Fibroblast of skin of left quadriceps (primary cell): ENCODE results near the gene CAD.

Experiments used
- DNase-seq, 2 experiments: peaks; one replicate each; pipeline ENCODE4 v3.0.0-alpha.2; 2013; ENCODE audit warnings: low read depth in 2 of 2

Gene CAD

DNA sequence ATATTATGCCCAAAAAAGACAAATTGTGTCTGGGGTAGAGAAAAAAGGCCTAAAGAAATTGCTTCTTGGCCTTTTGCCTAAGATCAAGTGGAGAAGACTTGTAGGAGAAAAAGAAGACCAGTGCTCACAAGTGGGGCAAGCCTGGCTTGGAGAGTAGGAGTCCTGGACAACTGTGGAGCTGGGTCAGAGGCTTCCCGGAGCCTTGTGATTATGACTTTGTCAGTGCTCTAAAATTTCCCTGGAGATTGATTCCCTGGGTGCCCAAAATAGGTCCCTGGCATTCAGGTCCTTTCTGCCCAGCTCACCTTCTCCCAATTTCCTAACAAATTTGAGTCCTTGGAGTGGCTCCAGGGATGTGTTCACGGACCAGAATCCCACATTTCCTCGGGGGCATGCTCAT lies 64.3 kb downstream of the CAD start:
- DNase-seq: no peak

DNA sequence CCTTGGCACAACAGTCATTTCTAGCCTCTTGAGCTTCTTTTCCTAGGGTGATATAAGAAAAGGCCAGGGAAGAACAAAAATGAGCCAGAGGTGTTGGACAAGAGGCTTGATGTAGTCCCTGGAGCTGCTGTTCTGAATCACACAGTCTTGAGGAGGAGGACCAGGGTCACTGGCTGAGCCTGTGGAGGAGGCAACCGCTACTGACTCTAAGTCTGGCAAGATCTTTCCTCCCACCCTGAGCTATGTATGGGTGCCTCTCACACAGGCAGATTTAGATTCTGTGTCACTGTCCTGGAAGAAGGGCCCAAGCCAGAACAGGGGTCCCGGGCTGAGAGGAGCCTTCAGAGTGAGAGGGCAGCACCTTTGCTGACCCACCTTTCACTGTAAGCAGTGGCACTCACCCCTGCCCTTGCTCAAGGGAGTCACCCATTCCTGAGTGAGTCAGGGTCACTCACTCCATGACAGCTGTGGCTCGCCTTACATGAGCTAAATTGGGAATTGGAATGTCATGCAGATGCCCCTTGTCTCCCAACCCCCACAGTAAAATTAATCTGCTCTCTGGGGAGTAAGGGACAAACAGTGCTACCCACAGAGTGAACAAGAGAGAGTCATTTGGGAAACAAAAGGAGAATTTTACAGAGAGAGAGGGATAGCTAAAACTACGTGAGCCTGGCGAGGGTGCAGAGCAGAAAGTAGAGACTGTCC lies 64.8 kb downstream of the CAD start, which contains the start of gene TRIM54:
TSS of gene TRIM54 (plus strand) at position 575 of the 705 bp plus-strand sequence. CDS start 303 bp downstream, outside the sequence.
- DNase-seq: no peak

GRCh38 chr2:27282892-27283291 lies 65.7 kb downstream of the CAD start:
- DNase-seq: no peak

DNA sequence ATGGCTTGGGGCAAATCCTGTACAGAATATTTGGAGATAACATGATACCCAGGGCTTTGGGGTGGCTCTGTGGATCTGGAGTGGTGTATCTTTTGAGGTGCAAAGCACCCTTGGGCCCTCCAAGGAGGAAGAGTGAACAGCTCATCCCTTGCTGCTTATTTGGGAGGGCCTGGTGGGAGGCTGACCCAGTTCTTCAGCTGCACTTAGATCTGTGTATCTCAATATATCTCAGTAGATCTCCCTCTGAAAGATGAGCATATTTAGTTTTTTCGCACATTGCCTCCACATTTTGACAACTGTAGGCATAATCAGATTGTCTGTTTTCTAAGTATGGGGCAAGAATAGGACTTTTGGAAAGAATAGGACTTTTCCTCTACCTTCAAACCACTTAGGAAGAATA lies 67.8 kb downstream of the CAD start:
- DNase-seq: no peak

DNA sequence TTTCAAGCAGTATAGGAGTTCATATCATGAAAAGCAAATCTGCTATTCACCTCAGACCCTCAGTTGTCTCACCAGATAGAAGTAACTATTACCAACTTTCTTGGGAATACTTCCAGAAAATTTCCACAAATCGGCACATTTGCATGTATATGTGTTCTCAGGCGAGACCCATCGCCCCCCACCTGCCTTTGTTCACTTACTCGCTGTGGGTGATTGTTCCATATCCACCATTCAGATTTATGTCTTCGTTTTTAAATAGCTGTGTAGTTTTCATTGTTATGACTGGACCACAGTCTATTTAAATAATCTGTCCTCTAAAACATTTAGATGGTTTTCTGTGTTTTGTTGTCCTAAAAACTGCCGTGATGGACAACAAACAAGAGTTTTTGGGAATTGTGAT lies 68.3 kb downstream of the CAD start:
- no peak for DNase-seq

DNA sequence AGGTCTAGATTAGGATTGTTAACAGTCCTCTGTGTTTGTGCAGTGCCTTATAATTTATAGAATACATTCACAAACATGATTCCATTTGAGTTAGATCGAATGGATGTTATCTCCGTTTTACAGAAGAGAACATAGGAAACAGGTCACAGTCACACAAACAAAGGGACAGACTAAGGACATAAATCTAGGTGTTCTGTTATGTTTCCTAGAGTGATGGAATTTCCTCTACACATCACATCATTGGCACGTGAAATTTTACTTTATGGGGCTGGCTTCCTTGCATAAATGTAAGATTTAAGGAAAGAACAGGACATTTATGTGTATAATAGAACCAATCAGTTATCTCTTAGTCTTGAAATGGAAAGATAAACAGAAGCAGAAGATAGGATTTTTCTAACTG lies 71.4 kb downstream of the CAD start:
- DNase-seq: no peak

DNA sequence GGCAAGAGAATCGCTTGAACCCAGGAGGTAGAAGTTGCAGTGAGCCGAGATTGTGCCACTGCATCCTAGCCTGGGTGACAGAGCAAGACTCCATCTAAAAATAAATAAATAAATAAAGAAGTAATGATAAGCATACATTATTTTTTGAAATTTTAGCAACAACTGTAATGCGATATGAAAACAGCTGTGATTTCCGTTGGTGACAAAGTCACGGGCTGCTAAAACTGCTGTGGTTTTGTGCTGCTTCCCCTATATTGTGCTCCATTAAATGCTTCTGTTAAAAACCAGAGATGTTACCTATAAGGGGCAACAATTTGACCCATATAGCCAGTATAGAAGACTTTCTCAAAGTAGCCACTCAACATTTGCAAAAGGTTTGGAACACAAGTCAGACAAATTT lies 73.4 kb downstream of the CAD start:
- DNase-seq: no peak

- DNase-seq: no peak
Measured at GRCh38 chr2:27291865-27292264, 74.7 kb downstream of the CAD start.
